Fibroblast of the aortic adventitia (primary cell): ENCODE measurements around the gene SYNM. TPM values are rescaled to one million over a fixed set of nuclear protein-coding genes. Genes with fewer than 3 reads are reported as not detected.

Experiments used
- DNase-seq: peaks from one replicate; pipeline ENCODE4 v3.0.0-alpha.2; 2010; ENCODE audit warnings: low read depth
- H3K4me3 ChIP-seq: 2 replicates; pipeline ENCODE4 v1.5.1; 2011; ENCODE audit warnings: low read depth, mild to moderate bottlenecking, control low read depth, low read length, moderate library complexity
- total RNA-seq: library from RNA; depleted of rRNA; stranded (reverse); fragments of >200 nt; gene quantifications from 2 replicates; pipeline ENCODE4 v1.2.3, GENCODE V29; 2012; ENCODE audit warnings: low replicate concordance
- TF ChIP-seq, protein P1 (sequence below): IDR thresholded peaks from 2 replicates; pipeline ENCODE4 v1.5.1; 2011; ENCODE audit warnings: mild to moderate bottlenecking, low read length, control low read depth, inconsistent platforms; ENCODE audit not compliant: insufficient read depth

The SYNM gene
- total RNA-seq, 1 donor: 6.2 TPM

GRCh38 chr15:99142562-99142961, 37.7 kb downstream of the SYNM start:
- TF ChIP-seq, protein P1, sequence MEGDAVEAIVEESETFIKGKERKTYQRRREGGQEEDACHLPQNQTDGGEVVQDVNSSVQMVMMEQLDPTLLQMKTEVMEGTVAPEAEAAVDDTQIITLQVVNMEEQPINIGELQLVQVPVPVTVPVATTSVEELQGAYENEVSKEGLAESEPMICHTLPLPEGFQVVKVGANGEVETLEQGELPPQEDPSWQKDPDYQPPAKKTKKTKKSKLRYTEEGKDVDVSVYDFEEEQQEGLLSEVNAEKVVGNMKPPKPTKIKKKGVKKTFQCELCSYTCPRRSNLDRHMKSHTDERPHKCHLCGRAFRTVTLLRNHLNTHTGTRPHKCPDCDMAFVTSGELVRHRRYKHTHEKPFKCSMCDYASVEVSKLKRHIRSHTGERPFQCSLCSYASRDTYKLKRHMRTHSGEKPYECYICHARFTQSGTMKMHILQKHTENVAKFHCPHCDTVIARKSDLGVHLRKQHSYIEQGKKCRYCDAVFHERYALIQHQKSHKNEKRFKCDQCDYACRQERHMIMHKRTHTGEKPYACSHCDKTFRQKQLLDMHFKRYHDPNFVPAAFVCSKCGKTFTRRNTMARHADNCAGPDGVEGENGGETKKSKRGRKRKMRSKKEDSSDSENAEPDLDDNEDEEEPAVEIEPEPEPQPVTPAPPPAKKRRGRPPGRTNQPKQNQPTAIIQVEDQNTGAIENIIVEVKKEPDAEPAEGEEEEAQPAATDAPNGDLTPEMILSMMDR: no peak
- no peak overlapping the region for H3K4me3 ChIP-seq
- DNase-seq: no peak

DNA sequence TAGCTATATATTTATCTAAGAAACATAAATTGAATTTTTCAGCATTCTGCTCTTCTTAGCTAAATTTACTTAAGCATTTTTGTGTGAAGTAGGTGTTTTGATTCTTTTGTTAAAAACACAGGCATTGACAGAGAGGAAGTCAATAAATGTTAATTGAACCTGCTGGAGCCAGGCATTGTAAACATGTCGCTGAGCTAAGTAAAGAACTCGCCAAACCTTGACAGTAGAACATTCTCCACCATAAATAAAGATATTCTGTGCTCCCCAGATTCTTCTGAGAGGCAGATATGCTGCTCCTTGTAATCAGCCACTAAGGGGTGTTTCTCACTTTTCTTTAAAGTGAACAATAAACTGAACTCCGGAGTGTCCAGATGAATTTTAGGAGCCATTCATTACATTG, 38.4 kb downstream of the SYNM start:
- TF ChIP-seq, protein P1: no peak
- no peak overlapping the region for H3K4me3 ChIP-seq
- DNase-seq: no peak

GRCh38 chr15:99143655-99144610, 39.1 kb downstream of the SYNM start:
- TF ChIP-seq, protein P1: no peak
- H3K4me3 ChIP-seq: no peak overlapping the region
- DNase-seq: peak; percentile 67

DNA sequence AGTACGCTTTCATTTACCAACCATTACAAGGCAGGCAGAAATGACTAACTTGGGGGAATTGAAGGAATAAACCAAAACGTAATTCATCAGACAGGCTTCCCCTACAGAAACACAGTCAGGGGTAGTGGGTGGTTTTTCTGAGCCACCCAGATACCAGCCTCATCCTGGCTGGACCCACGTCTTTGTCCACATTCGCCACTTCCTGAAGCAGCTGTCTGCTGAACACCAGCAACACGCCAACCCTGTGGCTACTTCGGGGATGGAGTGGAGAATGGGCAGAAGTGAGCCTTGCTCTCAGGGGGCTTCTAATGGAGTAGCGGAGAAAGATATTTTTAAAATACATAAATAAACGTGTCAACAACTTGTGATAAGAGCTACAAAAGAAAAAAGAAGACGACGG, 40.1 kb downstream of the SYNM start:
- TF ChIP-seq, protein P1: no peak
- no peak for DNase-seq
- H3K4me3 ChIP-seq: no peak overlapping the region

GRCh38 chr15:99145778-99146177, 40.9 kb downstream of the SYNM start:
- H3K4me3 ChIP-seq: no peak overlapping the region
- no peak for DNase-seq
- TF ChIP-seq, protein P1: no peak

- no peak for DNase-seq
- H3K4me3 ChIP-seq: no peak overlapping the region
- TF ChIP-seq, protein P1: no peak
These were observed 41.8 kb downstream of the SYNM start for GRCh38 chr15:99146661-99147060.
